Activated CD4-positive, CD25-positive, alpha-beta regulatory T cell (primary cell): ENCODE measurements around the gene TEX51.

Experiments used
- DNase-seq, 4 experiments: peaks; one replicate each; lab custom pipeline; 2025; lab: John Stamatoyannopoulos, UW

TEX51 gene

GRCh38 chr2:126893153-126893552 is 5.5 kb upstream of the TEX51 start:
- DNase-seq: no peak

GRCh38 chr2:126893606-126894005 is 5.1 kb upstream of the TEX51 start:
- no peak for DNase-seq

GRCh38 chr2:126894082-126894481 is 4.6 kb upstream of the TEX51 start:
- no peak for DNase-seq

GRCh38 chr2:126894585-126895182 is 4.0 kb upstream of the TEX51 start:
- no peak for DNase-seq

GRCh38 chr2:126895336-126895735 is 3.4 kb upstream of the TEX51 start:
- DNase-seq: no peak

- no peak for DNase-seq
Measured at GRCh38 chr2:126896471-126896870, 2.2 kb upstream of the TEX51 start.

GRCh38 chr2:126899616-126900185 is 1.0 kb downstream of the TEX51 start:
- DNase-seq: no peak

- DNase-seq: no peak
Measured at GRCh38 chr2:126900646-126901319, 2.1 kb downstream of the TEX51 start.

- DNase-seq: no peak
Measured at GRCh38 chr2:126901459-126901858, 2.8 kb downstream of the TEX51 start.

- DNase-seq: no peak
Measured at GRCh38 chr2:126902152-126902835, 3.6 kb downstream of the TEX51 start.

GRCh38 chr2:126902859-126903258 is 4.2 kb downstream of the TEX51 start:
- no peak for DNase-seq

- no peak for DNase-seq
Measured at GRCh38 chr2:126905991-126906390, 7.3 kb downstream of the TEX51 start.

GRCh38 chr2:126906781-126907180 is 8.1 kb downstream of the TEX51 start:
- no peak for DNase-seq

- DNase-seq: no peak
Measured at GRCh38 chr2:126907671-126908070, 9.0 kb downstream of the TEX51 start.

- no peak for DNase-seq
Measured at GRCh38 chr2:126908721-126909177, 10.1 kb downstream of the TEX51 start.

- DNase-seq: no peak
Measured at GRCh38 chr2:126909366-126909765, 10.7 kb downstream of the TEX51 start.

- no peak for DNase-seq
Measured at GRCh38 chr2:126909781-126910180, 11.1 kb downstream of the TEX51 start.

GRCh38 chr2:126910637-126911036 is 11.9 kb downstream of the TEX51 start:
- DNase-seq: no peak

GRCh38 chr2:126911111-126911796 is 12.6 kb downstream of the TEX51 start:
- no peak for DNase-seq

GRCh38 chr2:126912201-126912600 is 13.5 kb downstream of the TEX51 start:
- no peak for DNase-seq

- no peak for DNase-seq
Measured at GRCh38 chr2:126913329-126913728, 14.6 kb downstream of the TEX51 start.

- no peak for DNase-seq
Measured at GRCh38 chr2:126913881-126914615, 15.4 kb downstream of the TEX51 start.
